Ishikawa (cell line): ENCODE data around the gene NOXO1.

ENCODE experiments used
- CEBPB ChIP-seq: IDR thresholded peaks from 2 replicates; pipeline ENCODE4 v1.6.1; 2012
- CREB1 ChIP-seq: IDR thresholded peaks from 2 replicates; pipeline ENCODE4 v1.6.1; 2012; ENCODE audit warnings: low read depth
- EGR1 ChIP-seq: IDR thresholded peaks from 2 replicates; pipeline ENCODE4 v1.6.1; 2012
- EP300 ChIP-seq: IDR thresholded peaks from 2 replicates; pipeline ENCODE4 v1.6.1; 2012; ENCODE audit warnings: borderline replicate concordance
- FOXM1 ChIP-seq: IDR thresholded peaks from 2 replicates; pipeline ENCODE4 v1.6.1; 2012; ENCODE audit warnings: low read depth, borderline replicate concordance
- NFIC ChIP-seq: IDR thresholded peaks from 2 replicates; pipeline ENCODE4 v1.6.1; 2012
- RAD21 ChIP-seq: IDR thresholded peaks from 2 replicates; pipeline ENCODE4 v1.6.1; 2012; ENCODE audit warnings: low read depth
- TAF1 ChIP-seq: IDR thresholded peaks from 2 replicates; pipeline ENCODE4 v1.6.1; 2012; ENCODE audit warnings: low read depth, mild to moderate bottlenecking
- TCF12 ChIP-seq: IDR thresholded peaks from 2 replicates; pipeline ENCODE4 v1.6.1; 2012; ENCODE audit warnings: low read depth
- TEAD4 ChIP-seq: IDR thresholded peaks from 2 replicates; pipeline ENCODE4 v1.6.1; 2012
- YY1 ChIP-seq: IDR thresholded peaks from 2 replicates; pipeline ENCODE4 v1.6.1; 2012; ENCODE audit warnings: low read depth
- ZBTB7A ChIP-seq: IDR thresholded peaks from 2 replicates; pipeline ENCODE4 v1.6.1; 2012; ENCODE audit warnings: low read depth
- TF ChIP-seq, protein P1 (sequence below): IDR thresholded peaks from 2 replicates; pipeline ENCODE4 v1.6.1; 2012
- TF ChIP-seq, protein P2 (sequence below): IDR thresholded peaks from 2 replicates; pipeline ENCODE4 v1.6.1; 2012; ENCODE audit warnings: low read depth, mild to moderate bottlenecking
- TF ChIP-seq, protein P3 (sequence below): IDR thresholded peaks from 2 replicates; pipeline ENCODE4 v1.6.1; 2012

The NOXO1 gene

DNA sequence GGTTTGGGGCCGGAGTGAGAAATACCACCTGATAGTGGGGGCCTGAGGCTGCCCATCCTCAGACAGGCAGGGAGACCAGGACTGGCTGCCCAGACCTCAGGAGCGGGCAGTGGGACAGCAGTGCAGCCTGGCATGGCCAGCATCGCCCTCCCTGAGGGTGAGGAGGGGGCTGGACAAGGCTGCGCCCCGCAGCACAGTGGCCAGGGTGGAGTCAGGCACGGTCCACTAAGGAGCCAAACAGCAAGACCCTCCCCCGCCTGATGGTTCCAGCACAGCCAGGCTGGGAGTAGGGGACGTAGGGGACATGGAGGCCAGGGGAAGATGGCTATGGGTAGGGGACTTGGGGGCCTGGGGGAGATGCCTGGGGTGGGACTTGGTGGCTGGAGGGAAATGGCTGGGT is 25.0 kb upstream of the NOXO1 start:
- no peak for TF ChIP-seq CREB1
- TF ChIP-seq TEAD4 = no peak
- TF ChIP-seq YY1 = no peak
- no peak for TF ChIP-seq NFIC
- TF ChIP-seq EGR1 = no peak

GRCh38 chr16:2005646-2006045 is 24.4 kb upstream of the NOXO1 start:
- no peak for TF ChIP-seq EGR1
- no peak for TF ChIP-seq EP300
- no peak for TF ChIP-seq ZBTB7A
- no peak for TF ChIP-seq CREB1
- TF ChIP-seq RAD21 = no peak
- no peak for TF ChIP-seq FOXM1
- no peak for TF ChIP-seq TAF1
- no peak for TF ChIP-seq CEBPB
- TF ChIP-seq YY1 = no peak
- TF ChIP-seq, protein P1, sequence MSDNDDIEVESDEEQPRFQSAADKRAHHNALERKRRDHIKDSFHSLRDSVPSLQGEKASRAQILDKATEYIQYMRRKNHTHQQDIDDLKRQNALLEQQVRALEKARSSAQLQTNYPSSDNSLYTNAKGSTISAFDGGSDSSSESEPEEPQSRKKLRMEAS = no peak
- TF ChIP-seq, protein P2, sequence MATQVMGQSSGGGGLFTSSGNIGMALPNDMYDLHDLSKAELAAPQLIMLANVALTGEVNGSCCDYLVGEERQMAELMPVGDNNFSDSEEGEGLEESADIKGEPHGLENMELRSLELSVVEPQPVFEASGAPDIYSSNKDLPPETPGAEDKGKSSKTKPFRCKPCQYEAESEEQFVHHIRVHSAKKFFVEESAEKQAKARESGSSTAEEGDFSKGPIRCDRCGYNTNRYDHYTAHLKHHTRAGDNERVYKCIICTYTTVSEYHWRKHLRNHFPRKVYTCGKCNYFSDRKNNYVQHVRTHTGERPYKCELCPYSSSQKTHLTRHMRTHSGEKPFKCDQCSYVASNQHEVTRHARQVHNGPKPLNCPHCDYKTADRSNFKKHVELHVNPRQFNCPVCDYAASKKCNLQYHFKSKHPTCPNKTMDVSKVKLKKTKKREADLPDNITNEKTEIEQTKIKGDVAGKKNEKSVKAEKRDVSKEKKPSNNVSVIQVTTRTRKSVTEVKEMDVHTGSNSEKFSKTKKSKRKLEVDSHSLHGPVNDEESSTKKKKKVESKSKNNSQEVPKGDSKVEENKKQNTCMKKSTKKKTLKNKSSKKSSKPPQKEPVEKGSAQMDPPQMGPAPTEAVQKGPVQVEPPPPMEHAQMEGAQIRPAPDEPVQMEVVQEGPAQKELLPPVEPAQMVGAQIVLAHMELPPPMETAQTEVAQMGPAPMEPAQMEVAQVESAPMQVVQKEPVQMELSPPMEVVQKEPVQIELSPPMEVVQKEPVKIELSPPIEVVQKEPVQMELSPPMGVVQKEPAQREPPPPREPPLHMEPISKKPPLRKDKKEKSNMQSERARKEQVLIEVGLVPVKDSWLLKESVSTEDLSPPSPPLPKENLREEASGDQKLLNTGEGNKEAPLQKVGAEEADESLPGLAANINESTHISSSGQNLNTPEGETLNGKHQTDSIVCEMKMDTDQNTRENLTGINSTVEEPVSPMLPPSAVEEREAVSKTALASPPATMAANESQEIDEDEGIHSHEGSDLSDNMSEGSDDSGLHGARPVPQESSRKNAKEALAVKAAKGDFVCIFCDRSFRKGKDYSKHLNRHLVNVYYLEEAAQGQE = no peak

- TF ChIP-seq CEBPB = no peak
Observed at GRCh38 chr16:2004795-2005517, 23.7 kb upstream of the NOXO1 start.

DNA sequence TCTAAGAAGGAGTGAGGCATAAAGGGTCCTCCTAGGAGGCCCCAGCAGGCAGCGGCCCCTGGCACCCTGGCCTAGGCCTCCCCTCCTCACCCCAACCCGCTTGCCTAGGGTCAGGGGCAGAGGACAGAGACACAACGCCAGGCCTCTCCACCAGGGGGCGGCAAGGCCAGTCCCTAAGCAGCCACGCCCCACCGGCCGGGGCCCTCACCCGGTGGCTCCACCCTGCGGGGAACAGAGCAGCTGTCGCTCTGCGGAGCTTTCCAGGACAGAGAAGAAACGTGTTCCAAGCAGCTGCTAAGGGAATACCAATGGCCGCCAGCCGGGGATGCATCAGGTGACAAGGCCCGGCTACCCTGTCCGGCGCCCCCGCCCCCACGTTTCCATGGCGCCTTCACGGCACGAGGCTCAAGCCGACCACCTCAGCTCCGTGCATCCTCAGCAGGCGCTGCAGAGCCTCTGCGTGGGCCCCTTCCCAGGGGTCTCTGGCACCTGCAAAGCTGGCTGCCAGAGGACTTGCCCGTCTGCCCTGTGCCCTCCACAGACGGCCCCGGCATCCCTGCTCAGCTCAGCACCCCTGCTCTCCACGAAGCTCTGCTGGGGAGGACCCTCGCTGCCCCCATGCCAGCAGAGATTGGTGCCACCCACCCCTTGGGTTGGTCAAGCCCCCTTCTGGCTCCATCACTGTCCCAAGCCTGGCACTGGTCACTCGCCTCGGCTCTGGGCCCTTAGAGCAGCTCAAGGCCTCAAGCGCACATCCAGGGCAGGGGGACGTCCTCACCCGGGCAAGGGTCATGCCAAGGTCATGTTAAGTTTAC is 22.8 kb upstream of the NOXO1 start:
- TF ChIP-seq YY1 = 0 out of 2 replicates have a peak, but pooled peaks have one; percentile 64
- TF ChIP-seq NFIC = no peak
- TF ChIP-seq RAD21 = peak; percentile 46; the same call in 1 of the 2 replicates
- no peak for TF ChIP-seq TEAD4
- TF ChIP-seq TCF12 = no peak
- TF ChIP-seq, protein P3, sequence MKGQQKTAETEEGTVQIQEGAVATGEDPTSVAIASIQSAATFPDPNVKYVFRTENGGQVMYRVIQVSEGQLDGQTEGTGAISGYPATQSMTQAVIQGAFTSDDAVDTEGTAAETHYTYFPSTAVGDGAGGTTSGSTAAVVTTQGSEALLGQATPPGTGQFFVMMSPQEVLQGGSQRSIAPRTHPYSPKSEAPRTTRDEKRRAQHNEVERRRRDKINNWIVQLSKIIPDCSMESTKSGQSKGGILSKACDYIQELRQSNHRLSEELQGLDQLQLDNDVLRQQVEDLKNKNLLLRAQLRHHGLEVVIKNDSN = no peak
- TF ChIP-seq, protein P2 = no peak
- no peak for TF ChIP-seq EGR1
- TF ChIP-seq, protein P1 = peak; percentile 25; the same call in 1 of the 2 replicates

GRCh38 chr16:2003231-2003826 is 22.1 kb upstream of the NOXO1 start:
- TF ChIP-seq TAF1 (no peak), NFIC (no peak), EGR1 (no peak), RAD21 (no peak), CEBPB (no peak), YY1 (no peak), ZBTB7A (no peak), TCF12 (no peak), FOXM1 (no peak), EP300 (no peak), TEAD4 (no peak), CREB1 (no peak)
- TF ChIP-seq, protein P3 = no peak
- TF ChIP-seq, protein P1 = no peak
- TF ChIP-seq, protein P2 = no peak
